Epithelial cell of proximal tubule (primary cell): ENCODE results near the gene WT1. TPM values are rescaled to one million over a fixed set of nuclear protein-coding genes. Genes with fewer than 3 reads are reported as not detected.

Experiments used
- DNase-seq: peaks from one replicate; pipeline ENCODE4 v3.0.0-alpha.2; 2011; ENCODE audit warnings: low read depth
- H3K4me3 ChIP-seq: 2 replicates; pipeline ENCODE4 v1.5.1; 2011; ENCODE audit warnings: low read depth, mild to moderate bottlenecking, low read length
- total RNA-seq: library from RNA; depleted of rRNA; stranded (reverse); fragments of >200 nt; gene quantifications from 2 replicates; pipeline ENCODE4 v1.2.3, GENCODE V29; 2015
- TF ChIP-seq, protein P1 (sequence below): conservative IDR thresholded peaks from 2 replicates; pipeline ENCODE4 v1.5.1; 2012; ENCODE audit warnings: low read depth, mild to moderate bottlenecking, low read length

The WT1 gene
- total RNA-seq, 1 donor from 2014 or later = 10.6 TPM

DNA sequence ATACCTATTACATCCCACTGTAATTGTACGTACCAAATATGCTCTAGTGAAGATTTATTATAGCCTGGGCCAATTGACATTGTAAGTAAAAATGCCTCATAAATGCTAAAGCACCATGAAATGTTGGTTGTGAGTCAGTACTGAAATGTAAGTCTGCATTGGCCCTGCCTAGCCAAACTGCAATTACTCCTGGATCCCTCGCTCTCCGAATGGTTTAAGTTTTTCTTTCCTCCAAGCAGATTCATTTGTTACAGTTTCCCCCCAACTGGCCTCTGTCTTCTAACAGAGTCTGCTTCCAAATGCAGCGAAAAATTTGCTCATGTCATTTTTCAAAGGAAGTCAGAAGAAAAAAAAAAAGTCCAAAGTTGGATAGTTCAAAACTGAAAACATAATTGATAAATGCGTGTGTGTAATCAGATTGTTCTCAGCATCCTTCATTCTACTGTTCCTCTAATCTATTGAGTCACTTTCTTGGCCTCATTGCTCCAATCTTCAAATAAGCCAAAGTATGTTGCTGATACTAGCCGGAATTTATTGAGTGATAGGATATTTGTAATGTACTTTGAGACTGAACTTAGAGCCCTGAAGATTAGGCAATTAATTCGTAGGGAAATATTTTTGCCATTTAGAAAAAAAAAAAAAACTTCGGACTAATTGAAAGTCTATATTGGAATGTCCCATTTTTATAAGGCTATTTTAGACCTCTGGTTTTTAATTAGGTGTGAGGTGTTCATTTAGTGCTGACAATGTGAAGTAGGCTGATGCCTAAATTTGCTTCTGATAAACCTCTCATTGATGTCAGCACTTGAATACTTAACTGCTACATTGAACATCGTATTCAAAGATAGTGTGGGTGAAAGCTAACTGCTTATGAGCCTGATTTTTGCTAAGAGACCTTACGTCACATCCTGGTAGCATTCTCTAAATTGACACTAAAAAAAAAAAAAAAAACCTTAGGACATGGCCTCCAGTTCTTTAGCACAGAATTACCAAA is 93.4 kb downstream of the WT1 start:
- no peak overlapping the region for H3K4me3 ChIP-seq
- no peak for DNase-seq
- TF ChIP-seq, protein P1, sequence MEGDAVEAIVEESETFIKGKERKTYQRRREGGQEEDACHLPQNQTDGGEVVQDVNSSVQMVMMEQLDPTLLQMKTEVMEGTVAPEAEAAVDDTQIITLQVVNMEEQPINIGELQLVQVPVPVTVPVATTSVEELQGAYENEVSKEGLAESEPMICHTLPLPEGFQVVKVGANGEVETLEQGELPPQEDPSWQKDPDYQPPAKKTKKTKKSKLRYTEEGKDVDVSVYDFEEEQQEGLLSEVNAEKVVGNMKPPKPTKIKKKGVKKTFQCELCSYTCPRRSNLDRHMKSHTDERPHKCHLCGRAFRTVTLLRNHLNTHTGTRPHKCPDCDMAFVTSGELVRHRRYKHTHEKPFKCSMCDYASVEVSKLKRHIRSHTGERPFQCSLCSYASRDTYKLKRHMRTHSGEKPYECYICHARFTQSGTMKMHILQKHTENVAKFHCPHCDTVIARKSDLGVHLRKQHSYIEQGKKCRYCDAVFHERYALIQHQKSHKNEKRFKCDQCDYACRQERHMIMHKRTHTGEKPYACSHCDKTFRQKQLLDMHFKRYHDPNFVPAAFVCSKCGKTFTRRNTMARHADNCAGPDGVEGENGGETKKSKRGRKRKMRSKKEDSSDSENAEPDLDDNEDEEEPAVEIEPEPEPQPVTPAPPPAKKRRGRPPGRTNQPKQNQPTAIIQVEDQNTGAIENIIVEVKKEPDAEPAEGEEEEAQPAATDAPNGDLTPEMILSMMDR = no peak

DNA sequence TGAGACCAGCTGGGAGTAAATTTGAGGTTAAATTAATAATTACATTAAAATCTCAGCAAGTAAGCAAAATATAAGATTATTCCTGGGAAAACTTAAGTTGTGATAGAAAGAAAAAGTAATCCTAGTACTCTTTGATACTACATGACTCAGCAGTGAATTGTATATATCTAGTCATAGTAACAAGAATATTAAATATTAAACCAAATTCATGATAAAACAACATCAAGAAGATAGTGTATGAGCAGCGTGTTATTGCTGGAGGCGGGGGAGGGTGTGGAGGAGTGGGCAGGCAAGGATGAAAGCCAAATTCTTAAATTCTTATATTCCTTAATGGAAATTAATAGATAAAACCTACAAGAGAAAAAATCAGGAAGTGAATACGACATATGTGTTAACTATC is 95.2 kb downstream of the WT1 start:
- no peak overlapping the region for H3K4me3 ChIP-seq
- DNase-seq = no peak
- TF ChIP-seq, protein P1 = no peak

Other genes with a start within 250 kb of the WT1 start
- 586 and 599 TPM in 2 replicates for gene EIF3M, start 148.3 kb upstream of the WT1 start, total RNA-seq